Measurements from ENCODE around the gene CCDC175.

The CCDC175 gene

GRCh38 chr14:59600211-59600945 is 23.8 kb upstream of the CCDC175 start:
- H4K8ac ChIP-seq (ENCODE audit: low read depth, low read length) = no peak overlapping the region
- no peak overlapping the region for H3K4me3 ChIP-seq (ENCODE audit: low read depth, low read length)
- no peaks in the 10 kb centered on the region for H3K79me2 ChIP-seq (ENCODE audit: control insufficient read depth, insufficient read depth, low read length, poor library complexity)
- no peaks in the 10 kb centered on the region for H3K4me1 ChIP-seq (ENCODE audit: control insufficient read depth in 1 of 2, insufficient read depth in 2 of 2, low read length in 2 of 2)
- H2BK12ac ChIP-seq (ENCODE audit: low read length) = no peak overlapping the region
- no peak overlapping the region for H2AFZ ChIP-seq (ENCODE audit: insufficient read depth, low read length, poor library complexity)
- H2BK5ac ChIP-seq (ENCODE audit: low read depth, low read length, poor library complexity) = no peak overlapping the region
- H2BK120ac ChIP-seq (ENCODE audit: insufficient read depth, low read length, poor library complexity) = no peak overlapping the region
- peak in 1 of 2 donors; percentile 44 for DNase-seq
- no peak overlapping the region for H3K18ac ChIP-seq (ENCODE audit: low read length)
- H3K23ac ChIP-seq (ENCODE audit: low read length) = no peak overlapping the region
- no peak overlapping the region for H3K14ac ChIP-seq (ENCODE audit: low read length)
- H3K27ac ChIP-seq (ENCODE audit: low read depth, low read length) = no peak overlapping the region
- no peak overlapping the region for H3K9ac ChIP-seq (ENCODE audit: low read length)
- WGBS (ENCODE audit: extremely low coverage, insufficient coverage, insufficient read length) = no CpG with 5 or more reads among the region's 2 CpGs
- H2AK5ac ChIP-seq (ENCODE audit: low read length) = no peak overlapping the region
- H3K9me3 ChIP-seq (ENCODE audit: insufficient read depth, low read depth, low read length) = no peaks in the 10 kb centered on the region
- no peaks in the 10 kb centered on the region for H3K36me3 ChIP-seq (ENCODE audit: control insufficient read depth in 1 of 2, insufficient read depth in 2 of 2, low read length in 2 of 2)
- no peak overlapping the region for H4K91ac ChIP-seq (ENCODE audit: low read depth, low read length)
- no peak overlapping the region for H3K4ac ChIP-seq (ENCODE audit: low read depth, low read length)
- H3K27me3 ChIP-seq (ENCODE audit: insufficient read depth, low read length) = no peaks in the 10 kb centered on the region
- no peaks in the 10 kb centered on the region for H3K79me1 ChIP-seq (ENCODE audit: low read length)
- H3K4me2 ChIP-seq (ENCODE audit: low read length) = no peak overlapping the region
- no peak overlapping the region for H4K12ac ChIP-seq (ENCODE audit: low read depth, low read length)

GRCh38 chr14:59595071-59595470 is 18.5 kb upstream of the CCDC175 start:
- Histone ChIP-seq H4K12ac (ENCODE audit: low read depth, low read length) (no peak overlapping the region), H4K91ac (ENCODE audit: low read depth, low read length) (no peak overlapping the region), H2BK5ac (ENCODE audit: low read depth, low read length, poor library complexity) (no peak overlapping the region), H3K79me2 (ENCODE audit: control insufficient read depth, insufficient read depth, low read length, poor library complexity) (no peaks in the 10 kb centered on the region), H2BK120ac (ENCODE audit: insufficient read depth, low read length, poor library complexity) (no peak overlapping the region), H3K79me1 (ENCODE audit: low read length) (no peaks in the 10 kb centered on the region), H2AK5ac (ENCODE audit: low read length) (no peak overlapping the region), H3K27ac (ENCODE audit: low read depth, low read length) (no peak overlapping the region), H3K27me3 (ENCODE audit: insufficient read depth, low read length) (no peaks in the 10 kb centered on the region), H3K18ac (ENCODE audit: low read length) (no peak overlapping the region), H3K14ac (ENCODE audit: low read length) (no peak overlapping the region), H3K4me3 (ENCODE audit: low read depth, low read length) (no peak overlapping the region), H4K8ac (ENCODE audit: low read depth, low read length) (no peak overlapping the region), H2BK12ac (ENCODE audit: low read length) (no peak overlapping the region), H3K4ac (ENCODE audit: low read depth, low read length) (no peak overlapping the region), H2AFZ (ENCODE audit: insufficient read depth, low read length, poor library complexity) (no peak overlapping the region), H3K9ac (ENCODE audit: low read length) (no peak overlapping the region), H3K36me3 (ENCODE audit: control insufficient read depth in 1 of 2, insufficient read depth in 2 of 2, low read length in 2 of 2) (no peaks in the 10 kb centered on the region), H3K23ac (ENCODE audit: low read length) (no peak overlapping the region), H3K4me1 (ENCODE audit: control insufficient read depth in 1 of 2, insufficient read depth in 2 of 2, low read length in 2 of 2) (no peaks in the 10 kb centered on the region), H3K9me3 (ENCODE audit: insufficient read depth, low read depth, low read length) (no peaks in the 10 kb centered on the region), H3K4me2 (ENCODE audit: low read length) (no peak overlapping the region)
- DNase-seq = no peak
- no CpG with 5 or more reads among the region's 6 CpGs for WGBS (ENCODE audit: extremely low coverage, insufficient coverage, insufficient read length)

GRCh38 chr14:59591641-59592370 is 15.2 kb upstream of the CCDC175 start:
- H3K9me3 ChIP-seq (ENCODE audit: insufficient read depth, low read depth, low read length) = no peaks in the 10 kb centered on the region
- no peak overlapping the region for H3K18ac ChIP-seq (ENCODE audit: low read length)
- no peak overlapping the region for H2BK5ac ChIP-seq (ENCODE audit: low read depth, low read length, poor library complexity)
- no CpG with 5 or more reads among the region's 5 CpGs for WGBS (ENCODE audit: extremely low coverage, insufficient coverage, insufficient read length)
- no peak overlapping the region for H3K14ac ChIP-seq (ENCODE audit: low read length)
- H2BK12ac ChIP-seq (ENCODE audit: low read length) = no peak overlapping the region
- no peak overlapping the region for H2BK120ac ChIP-seq (ENCODE audit: insufficient read depth, low read length, poor library complexity)
- H2AK5ac ChIP-seq (ENCODE audit: low read length) = no peak overlapping the region
- H4K91ac ChIP-seq (ENCODE audit: low read depth, low read length) = no peak overlapping the region
- H3K36me3 ChIP-seq (ENCODE audit: control insufficient read depth in 1 of 2, insufficient read depth in 2 of 2, low read length in 2 of 2) = no peaks in the 10 kb centered on the region
- H3K4me3 ChIP-seq (ENCODE audit: low read depth, low read length) = no peak overlapping the region
- no peak overlapping the region for H3K4me2 ChIP-seq (ENCODE audit: low read length)
- no peak overlapping the region for H3K23ac ChIP-seq (ENCODE audit: low read length)
- H4K12ac ChIP-seq (ENCODE audit: low read depth, low read length) = no peak overlapping the region
- no peak overlapping the region for H3K27ac ChIP-seq (ENCODE audit: low read depth, low read length)
- no peak overlapping the region for H2AFZ ChIP-seq (ENCODE audit: insufficient read depth, low read length, poor library complexity)
- no peak overlapping the region for H3K9ac ChIP-seq (ENCODE audit: low read length)
- H4K8ac ChIP-seq (ENCODE audit: low read depth, low read length) = no peak overlapping the region
- no peaks in the 10 kb centered on the region for H3K79me2 ChIP-seq (ENCODE audit: control insufficient read depth, insufficient read depth, low read length, poor library complexity)
- H3K79me1 ChIP-seq (ENCODE audit: low read length) = no peaks in the 10 kb centered on the region
- H3K4me1 ChIP-seq (ENCODE audit: control insufficient read depth in 1 of 2, insufficient read depth in 2 of 2, low read length in 2 of 2) = no peaks in the 10 kb centered on the region
- H3K4ac ChIP-seq (ENCODE audit: low read depth, low read length) = no peak overlapping the region
- DNase-seq = no peak
- H3K27me3 ChIP-seq (ENCODE audit: insufficient read depth, low read length) = no peaks in the 10 kb centered on the region

- H2BK12ac ChIP-seq (ENCODE audit: low read length) = no peak overlapping the region
- H4K91ac ChIP-seq (ENCODE audit: low read depth, low read length) = no peak overlapping the region
- H3K9me3 ChIP-seq (ENCODE audit: insufficient read depth, low read depth, low read length) = no peaks in the 10 kb centered on the region
- H2AFZ ChIP-seq (ENCODE audit: insufficient read depth, low read length, poor library complexity) = no peak overlapping the region
- H3K27me3 ChIP-seq (ENCODE audit: insufficient read depth, low read length) = no peaks in the 10 kb centered on the region
- H3K23ac ChIP-seq (ENCODE audit: low read length) = no peak overlapping the region
- no peak for DNase-seq
- H3K14ac ChIP-seq (ENCODE audit: low read length) = no peak overlapping the region
- no peak overlapping the region for H3K4ac ChIP-seq (ENCODE audit: low read depth, low read length)
- no peak overlapping the region for H3K4me3 ChIP-seq (ENCODE audit: low read depth, low read length)
- H3K27ac ChIP-seq (ENCODE audit: low read depth, low read length) = no peak overlapping the region
- H3K4me2 ChIP-seq (ENCODE audit: low read length) = no peak overlapping the region
- no peaks in the 10 kb centered on the region for H3K79me2 ChIP-seq (ENCODE audit: control insufficient read depth, insufficient read depth, low read length, poor library complexity)
- H3K18ac ChIP-seq (ENCODE audit: low read length) = no peak overlapping the region
- H2AK5ac ChIP-seq (ENCODE audit: low read length) = no peak overlapping the region
- H4K8ac ChIP-seq (ENCODE audit: low read depth, low read length) = no peak overlapping the region
- no CpG with 5 or more reads among the region's 3 CpGs for WGBS (ENCODE audit: extremely low coverage, insufficient coverage, insufficient read length)
- H3K4me1 ChIP-seq (ENCODE audit: control insufficient read depth in 1 of 2, insufficient read depth in 2 of 2, low read length in 2 of 2) = no peaks in the 10 kb centered on the region
- no peaks in the 10 kb centered on the region for H3K79me1 ChIP-seq (ENCODE audit: low read length)
- no peaks in the 10 kb centered on the region for H3K36me3 ChIP-seq (ENCODE audit: control insufficient read depth in 1 of 2, insufficient read depth in 2 of 2, low read length in 2 of 2)
- H4K12ac ChIP-seq (ENCODE audit: low read depth, low read length) = no peak overlapping the region
- no peak overlapping the region for H2BK5ac ChIP-seq (ENCODE audit: low read depth, low read length, poor library complexity)
- H2BK120ac ChIP-seq (ENCODE audit: insufficient read depth, low read length, poor library complexity) = no peak overlapping the region
- no peak overlapping the region for H3K9ac ChIP-seq (ENCODE audit: low read length)
Observed at GRCh38 chr14:59588101-59588500, 11.5 kb upstream of the CCDC175 start.
